HepG2 (cell line): ENCODE results near the gene SLC12A1. TPM values are rescaled to one million over a fixed set of nuclear protein-coding genes. Genes with fewer than 3 reads are reported as not detected.

Experiments used
- ATAC-seq: fragments of 200-7000 bp; cut with Tn5 transposase; 3 replicates; pipeline ENCODE4 v1.9.1; 2020; ENCODE audit warnings: mild to moderate bottlenecking, moderate library complexity
- BruUV-seq: library from RNA; stranded (reverse); fragments of 400-500 nt; replicated peaks from 2 replicates; lab custom pipeline; 2021; lab: Mats Ljungman, UMichigan
- CTCF ChIA-PET: fragments of 300-600 bp; formaldehyde crosslinking; extraction: SDS; loops from one replicate; lab custom pipeline; 2021; ENCODE audit warnings: low total read pairs, inconsistent platforms, low intra/inter-chr PET ratio; lab: Yijun Ruan, JAX
- POLR2A ChIA-PET: fragments of 350-600 bp; sonication (Branson Sonifier 250); formaldehyde crosslinking; loops from one replicate; lab custom pipeline; 2020; ENCODE audit warnings: antibody characterized with exemption, inconsistent platforms; lab: Yijun Ruan, JAX
- DNase-seq: peaks from one replicate; pipeline ENCODE4 v3.0.0-alpha.2; 2015; ENCODE audit warnings: low spot score
- FAIRE-seq: peaks from 3 replicates; lab custom pipeline; 2011; peaks lifted over from hg19 to GRCh38; lab: Jason Lieb, UNC
- H2AFZ ChIP-seq: one replicate; pipeline ENCODE4 v1.6.1; 2011; ENCODE audit warnings: low read length, inconsistent platforms
- H3K27ac ChIP-seq: fragments of 300-600 bp; 3 replicates; pipeline ENCODE4 v1.8.0; 2011; ENCODE audit warnings: mixed run types, mild to moderate bottlenecking, mixed read lengths, low read length, inconsistent platforms; ENCODE audit not compliant: insufficient read depth; ENCODE audit errors: extremely low read length
- H3K27me3 ChIP-seq, 2 experiments: fragments of 200-600 bp in 1 of 2; 2 replicates in 1 of 2; 3 replicates in 1 of 2; pipeline versions ENCODE4 v1.6.0 to v1.8.0; 2011; ENCODE audit warnings: low read length in 2 of 2, mild to moderate bottlenecking in 2 of 2, moderate library complexity in 2 of 2, inconsistent platforms in 1 of 2; ENCODE audit not compliant: insufficient read depth in 2 of 2, control insufficient read depth in 1 of 2
- H3K36me3 ChIP-seq, 2 experiments: fragments of 200-600 bp in 1 of 2; replicated peaks in 1 of 2; 2 replicates in 1 of 2; 3 replicates in 1 of 2; pipeline versions ENCODE4 v1.5.1 to v1.8.0; 2011; ENCODE audit warnings: low read length in 2 of 2, inconsistent platforms in 1 of 2; ENCODE audit not compliant: insufficient read depth in 2 of 2, control insufficient read depth in 1 of 2
- H3K4me1 ChIP-seq: 2 replicates; pipeline ENCODE4 v1.5.1; 2012; ENCODE audit warnings: low read length, inconsistent platforms; ENCODE audit not compliant: insufficient read depth
- H3K4me2 ChIP-seq: 2 replicates; pipeline ENCODE4 v1.6.0; 2011; ENCODE audit warnings: low read depth, low read length, inconsistent platforms
- H3K4me3 ChIP-seq, 3 experiments: fragments of 200-600 bp in 1 of 3; sonication (generic), shearing (Covaris generic) in 1 of 3; replicated peaks in 1 of 3; 2 replicates each; pipeline ENCODE4 v1.5.1; 2011 to 2016; ENCODE audit warnings: low read length in 3 of 3, inconsistent platforms in 2 of 3, low read depth in 2 of 3, mild to moderate bottlenecking in 2 of 3, control low read depth in 1 of 3, mixed read lengths in 1 of 3; ENCODE audit not compliant: insufficient read depth in 1 of 3
- H3K79me2 ChIP-seq: one replicate; pipeline ENCODE4 v1.6.1; 2011; ENCODE audit warnings: low read length, inconsistent platforms; ENCODE audit not compliant: insufficient read depth
- H3K9ac ChIP-seq: 2 replicates; pipeline ENCODE4 v1.6.0; 2011; ENCODE audit warnings: mild to moderate bottlenecking, low read depth, low read length, inconsistent platforms; ENCODE audit not compliant: insufficient read depth
- H3K9me3 ChIP-seq: 2 replicates; pipeline ENCODE4 v1.5.1; 2012; ENCODE audit warnings: mild to moderate bottlenecking, low read length
- H4K20me1 ChIP-seq: 2 replicates; pipeline ENCODE4 v1.6.0; 2011; ENCODE audit warnings: inconsistent platforms, mild to moderate bottlenecking, low read length, moderate library complexity; ENCODE audit not compliant: insufficient read depth
- PAF1 ChIP-seq: IDR thresholded peaks from 2 replicates; pipeline ENCODE4 v1.6.1; 2016; ENCODE audit warnings: missing genetic modification reagents, missing compliant biosample characterization
- SMYD3 ChIP-seq: sonication (generic); formaldehyde crosslinking; IDR thresholded peaks from 2 replicates; pipeline ENCODE4 v1.8.1; 2023; ENCODE audit warnings: mild to moderate bottlenecking, missing genetic modification reagents
- TCF7 ChIP-seq: sonication (generic); IDR thresholded peaks from 2 replicates; pipeline ENCODE4 v1.6.1; 2016; ENCODE audit warnings: antibody characterized with exemption, low read depth
- TCF7L2 ChIP-seq: IDR thresholded peaks from 2 replicates; pipeline ENCODE4 v1.6.1; 2011; ENCODE audit warnings: mild to moderate bottlenecking, low read depth, low read length, moderate library complexity
- WGBS: methylation state at CpG from one replicate; pipeline ENCODE4 v1.1.6; 2017; ENCODE audit warnings: low lambda C conversion rate; 5-methylcytosine and 5-hydroxymethylcytosine counted together
- in situ Hi-C: cut with HindIII; loops from 2 replicates; pipeline ENCODE4 v1.10.0; 2017; ENCODE audit warnings: low pct_unique_long_range_greater_than_20kb; ENCODE audit not compliant: extremely low pct_ligation_motif_present
- intact Hi-C: fragments of 100-400 bp; cut with micrococcal nuclease; formaldehyde crosslinking; loops from one replicate; pipeline ENCODE4 v1.10.0; 2022; ENCODE audit not compliant: unreplicated experiment
- polyA plus RNA-seq, 8 experiments: library from polyadenylated mRNA; depleted of rRNA in 3 of 8; stranded (reverse) in 7 of 8; unstranded in 1 of 8; fragments of >200 nt; fragmentation: Illumina TruSeq in 4 of 8; extraction: Trizol in 4 of 8; gene quantifications; 2 replicates each; pipeline versions ENCODE4 v1.2.1 to v1.2.3, GENCODE V29; 2011 to 2016; ENCODE audit warnings: low read depth in 4 of 8, missing spikeins in 1 of 8, mixed read lengths in 1 of 8; ENCODE audit not compliant: insufficient read depth in 1 of 8
- total RNA-seq, 5 experiments: library from RNA; depleted of rRNA; stranded (reverse); fragments of >200 nt; fragmentation: Illumina TruSeq; extraction: Trizol; gene quantifications; 2 replicates each; pipeline ENCODE4 v1.2.3, GENCODE V29; 2016; ENCODE audit warnings: low read depth in 1 of 5
- TF ChIP-seq, protein P1 (sequence below): sonication (generic); formaldehyde crosslinking; IDR thresholded peaks from 2 replicates; pipeline ENCODE4 v1.8.1; 2023; ENCODE audit warnings: missing genetic modification reagents, inconsistent platforms, borderline replicate concordance

The SLC12A1 gene
- total and polyA plus RNA-seq, 2 of the 13 experiments (the other 11 are each of a cell fraction or from before 2014, with no cell fraction given): not detected

DNA sequence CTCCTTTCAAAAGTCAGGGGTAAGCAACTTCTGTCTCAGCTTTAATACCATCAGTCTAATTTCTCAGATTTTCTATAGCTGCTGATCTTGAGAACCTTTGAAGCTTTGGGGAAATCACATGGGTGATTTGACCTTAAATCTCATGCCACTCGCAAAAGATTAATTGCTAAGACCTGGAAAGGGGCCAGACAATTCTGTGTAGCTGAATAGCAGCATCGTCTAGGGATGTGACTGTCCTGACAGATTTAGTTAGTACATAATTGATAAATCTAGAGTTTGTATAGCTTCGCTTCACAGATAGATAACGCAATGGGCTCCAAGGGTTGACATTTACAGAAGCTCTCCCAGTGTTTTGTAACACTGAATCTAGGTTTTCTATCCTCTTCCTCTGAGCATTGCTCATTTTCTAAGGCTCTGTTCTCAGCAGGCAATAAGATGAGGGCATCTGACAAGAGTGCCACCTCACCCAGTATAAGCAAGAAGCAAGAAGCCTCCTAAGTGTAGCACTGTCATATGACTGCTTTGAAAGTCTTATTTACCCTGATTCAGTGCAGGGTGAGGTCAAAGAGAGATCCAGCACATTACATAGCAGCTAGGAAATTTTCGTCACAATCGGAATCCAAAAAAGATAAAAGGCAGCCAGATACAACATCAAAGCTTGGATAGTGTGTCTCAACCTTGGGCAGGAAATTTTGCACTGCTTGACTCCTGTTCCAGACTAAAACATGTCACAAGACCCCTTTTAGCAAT lies 77.5 kb downstream of the SLC12A1 start:
- Histone ChIP-seq H3K9ac (no peak overlapping the region), H3K9me3 (no peaks in the 10 kb centered on the region), H3K27ac (no peak overlapping the region), H3K79me2 (no peaks in the 10 kb centered on the region), H3K4me2 (no peak overlapping the region), H3K4me1 (no peaks in the 10 kb centered on the region), H3K27me3 (no peaks in the 10 kb centered on the region), H3K4me3 (no peak overlapping the region), H4K20me1 (no peaks in the 10 kb centered on the region), H3K36me3 (no peaks in the 10 kb centered on the region), H2AFZ (no peak overlapping the region)
- in situ Hi-C loops: loop anchor here (10.0 to 25.0 kb wide), 2 partner anchors 169 to 1096 kb away; no protein-coding TSS in a partner anchor
- POLR2A ChIA-PET: no interaction called here
- 12% methylated on average over 6 of the region's 6 CpGs for WGBS
- CTCF ChIA-PET: no interaction called here
- ATAC-seq: no peak
- intact Hi-C loops: no loop called here
- FAIRE-seq: no peak
- no TSS peak for BruUV-seq
- TF ChIP-seq, protein P1, sequence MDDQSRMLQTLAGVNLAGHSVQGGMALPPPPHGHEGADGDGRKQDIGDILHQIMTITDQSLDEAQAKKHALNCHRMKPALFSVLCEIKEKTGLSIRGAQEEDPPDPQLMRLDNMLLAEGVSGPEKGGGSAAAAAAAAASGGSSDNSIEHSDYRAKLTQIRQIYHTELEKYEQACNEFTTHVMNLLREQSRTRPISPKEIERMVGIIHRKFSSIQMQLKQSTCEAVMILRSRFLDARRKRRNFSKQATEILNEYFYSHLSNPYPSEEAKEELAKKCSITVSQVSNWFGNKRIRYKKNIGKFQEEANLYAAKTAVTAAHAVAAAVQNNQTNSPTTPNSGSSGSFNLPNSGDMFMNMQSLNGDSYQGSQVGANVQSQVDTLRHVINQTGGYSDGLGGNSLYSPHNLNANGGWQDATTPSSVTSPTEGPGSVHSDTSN (CRISPR knock-in tag): no peak
- TF ChIP-seq TCF7 (0 out of 2 replicates have a peak, but pooled peaks have one; percentile 8), TCF7L2 (0 out of 2 replicates have a peak, but pooled peaks have one; percentile 29), PAF1 (CRISPR knock-in tag) (no peak), SMYD3 (CRISPR knock-in tag) (no peak)
- peak; percentile 33 for DNase-seq
